Measurements from ENCODE around the gene NFKBIE. TPM values are rescaled to one million over a fixed set of nuclear protein-coding genes. Genes with fewer than 3 reads are reported as not detected.

The NFKBIE gene
- total RNA-seq, 1 experiment from 2014 or later = 24.9 TPM

- in situ Hi-C loops (cut with HindIII; ENCODE audit: low pct_unique_long_range_greater_than_20kb, low sequenced_read_pairs) = no loop called here
- Histone ChIP-seq H3K36me3 (ENCODE audit: control insufficient read depth, insufficient read depth, low read length) (peaks cover 14% of the 10 kb centered on the region), H3K27me3 (ENCODE audit: control insufficient read depth, insufficient read depth, low read length) (no peaks in the 10 kb centered on the region), H3K27ac (ENCODE audit: low read length) (no peak overlapping the region), H3K9me3 (ENCODE audit: control insufficient read depth, insufficient read depth, low read depth, low read length) (no peaks in the 10 kb centered on the region), H3K4me1 (ENCODE audit: control insufficient read depth, insufficient read depth, low read length) (peaks cover 12% of the 10 kb centered on the region), H3K4me3 (ENCODE audit: low read depth in 2 of 2, low read length in 2 of 2) (no peak overlapping the region)
- BruUV-seq (replicated peaks) = no TSS peak
- ChIA-PET CTCF (no interaction called here), POLR2A (no interaction called here)
- TF ChIP-seq REST (IDR thresholded peaks at IDR 0.05; ENCODE audit: insufficient read depth in 1 of 2, low read depth in 2 of 2, low read length in 1 of 2) = no peak
- no peak for TF ChIP-seq POLR2AphosphoS5 (IDR thresholded peaks at IDR 0.05; ENCODE audit: low read depth, low read length)
- no peak for TF ChIP-seq CTCF (IDR thresholded peaks at IDR 0.05)
- no peak for TF ChIP-seq TCF7L2 (IDR thresholded peaks at IDR 0.05; ENCODE audit: low read depth, low read length)
- no peak for TF ChIP-seq SIN3A (IDR thresholded peaks at IDR 0.05; ENCODE audit: borderline replicate concordance, insufficient read depth, low read depth, low read length)
- DNase-seq (ENCODE audit: low read depth, low spot score) = no peak
- intact Hi-C loops (cut with micrococcal nuclease; ENCODE audit: unreplicated experiment) = no loop called here
- no peak for ATAC-seq
These were observed 22.0 kb downstream of the NFKBIE start for GRCh38 chr6:44243345-44243744.

GRCh38 chr6:44238687-44239350 lies 26.5 kb downstream of the NFKBIE start:
- H3K9me3 ChIP-seq (ENCODE audit: control insufficient read depth, insufficient read depth, low read depth, low read length) = no peaks in the 10 kb centered on the region
- intact Hi-C loops (cut with micrococcal nuclease; ENCODE audit: unreplicated experiment) = loop anchor here (5.0 kb wide), 1 partner anchor 67 kb away; no protein-coding TSS in a partner anchor
- ChIA-PET CTCF (no interaction called here), POLR2A (no interaction called here)
- TSS peak; percentile 33 for BruUV-seq (replicated peaks)
- TF ChIP-seq TCF7L2 (IDR thresholded peaks at IDR 0.05; ENCODE audit: low read depth, low read length) (no peak), SIN3A (IDR thresholded peaks at IDR 0.05; ENCODE audit: borderline replicate concordance, insufficient read depth, low read depth, low read length) (no peak), REST (IDR thresholded peaks at IDR 0.05; ENCODE audit: insufficient read depth in 1 of 2, low read depth in 2 of 2, low read length in 1 of 2) (no peak), CTCF (IDR thresholded peaks at IDR 0.05) (no peak), POLR2AphosphoS5 (IDR thresholded peaks at IDR 0.05; ENCODE audit: low read depth, low read length) (peak; percentile 56; the same call in 1 of the 2 replicates)
- H3K27ac ChIP-seq (ENCODE audit: low read length) = peak overlapping the region; percentile 92; the same call in 1 of the 2 replicates
- H3K4me3 ChIP-seq (ENCODE audit: low read depth in 2 of 2, low read length in 2 of 2) = no peak overlapping the region
- H3K27me3 ChIP-seq (ENCODE audit: control insufficient read depth, insufficient read depth, low read length) = no peaks in the 10 kb centered on the region
- no peak for DNase-seq (ENCODE audit: low read depth, low spot score)
- H3K36me3 ChIP-seq (ENCODE audit: control insufficient read depth, insufficient read depth, low read length) = peaks cover 3% of the 10 kb centered on the region; the same call in 1 of the 2 replicates
- in situ Hi-C loops (cut with HindIII; ENCODE audit: low pct_unique_long_range_greater_than_20kb, low sequenced_read_pairs) = no loop called here
- ATAC-seq = no peak
- peaks cover 44% of the 10 kb centered on the region for H3K4me1 ChIP-seq (ENCODE audit: control insufficient read depth, insufficient read depth, low read length)

Measured in Panc1 (cell line).